ENCODE results near the gene ANKRD62.

Gene ANKRD62

GRCh38 chr18:12062974-12063373 lies 30.7 kb upstream of the ANKRD62 start:
- no peak overlapping the region for H3K4me2 ChIP-seq (ENCODE audit: low read length)

GRCh38 chr18:12064086-12064763 lies 29.4 kb upstream of the ANKRD62 start:
- no peaks in the 10 kb centered on the region for H4K20me1 ChIP-seq (ENCODE audit: insufficient read depth, low read length)
- H2AFZ ChIP-seq (ENCODE audit: low read length), result no peak overlapping the region
- no peaks in the 10 kb centered on the region for H3K79me2 ChIP-seq (ENCODE audit: insufficient read depth, low read length)
- no peaks in the 10 kb centered on the region for H3K9me2 ChIP-seq (ENCODE audit: low read depth, low read length)
- H3K4me3 ChIP-seq (ENCODE audit: low read depth, low read length, poor library complexity, severe bottlenecking), result no peak overlapping the region
- H3K4me1 ChIP-seq (ENCODE audit: insufficient read depth, low read length, severe bottlenecking), result no peaks in the 10 kb centered on the region
- H3F3A ChIP-seq (ENCODE audit: insufficient read depth, low read length), result no peaks in the 10 kb centered on the region
- no peaks in the 10 kb centered on the region for H3K36me3 ChIP-seq (ENCODE audit: insufficient read depth, low read length)
- no peak overlapping the region for H3K27ac ChIP-seq (ENCODE audit: low read depth, low read length, poor library complexity, severe bottlenecking)
- no peak overlapping the region for H3K9ac ChIP-seq (ENCODE audit: low read length)
- H3K9me3 ChIP-seq (ENCODE audit: low read length), result no peaks in the 10 kb centered on the region
- no peak for TF ChIP-seq CTCF (IDR thresholded peaks at IDR 0.05; ENCODE audit: low read length)
- no peak for TF ChIP-seq EZH2 (IDR thresholded peaks at IDR 0.05; ENCODE audit: borderline replicate concordance, low read length)
- H3K4me2 ChIP-seq (ENCODE audit: low read length), result no peak overlapping the region
- no peaks in the 10 kb centered on the region for H3K27me3 ChIP-seq (ENCODE audit: insufficient read depth, low read length)

More at GRCh38 chr18:12062974-12063373, 30.7 kb upstream of the ANKRD62 start:
- H3K4me1 ChIP-seq (ENCODE audit: insufficient read depth, low read length, severe bottlenecking), result no peaks in the 10 kb centered on the region
- no peaks in the 10 kb centered on the region for H3K9me3 ChIP-seq (ENCODE audit: low read length)
- H4K20me1 ChIP-seq (ENCODE audit: insufficient read depth, low read length), result no peaks in the 10 kb centered on the region
- no peak for TF ChIP-seq CTCF (IDR thresholded peaks at IDR 0.05; ENCODE audit: low read length)
- no peak for TF ChIP-seq EZH2 (IDR thresholded peaks at IDR 0.05; ENCODE audit: borderline replicate concordance, low read length)
- no peaks in the 10 kb centered on the region for H3K36me3 ChIP-seq (ENCODE audit: insufficient read depth, low read length)
- no peaks in the 10 kb centered on the region for H3K27me3 ChIP-seq (ENCODE audit: insufficient read depth, low read length)
- H3F3A ChIP-seq (ENCODE audit: insufficient read depth, low read length), result no peaks in the 10 kb centered on the region
- no peak overlapping the region for H3K9ac ChIP-seq (ENCODE audit: low read length)
- H3K9me2 ChIP-seq (ENCODE audit: low read depth, low read length), result no peaks in the 10 kb centered on the region
- H3K27ac ChIP-seq (ENCODE audit: low read depth, low read length, poor library complexity, severe bottlenecking), result no peak overlapping the region
- no peaks in the 10 kb centered on the region for H3K79me2 ChIP-seq (ENCODE audit: insufficient read depth, low read length)
- no peak overlapping the region for H3K4me3 ChIP-seq (ENCODE audit: low read depth, low read length, poor library complexity, severe bottlenecking)
- H2AFZ ChIP-seq (ENCODE audit: low read length), result no peak overlapping the region

- no peaks in the 10 kb centered on the region for H3K9me2 ChIP-seq (ENCODE audit: low read depth, low read length)
- no peak overlapping the region for H3K4me2 ChIP-seq (ENCODE audit: low read length)
- no peak overlapping the region for H3K27ac ChIP-seq (ENCODE audit: low read depth, low read length, poor library complexity, severe bottlenecking)
- H3K9ac ChIP-seq (ENCODE audit: low read length), result no peak overlapping the region
- H3K79me2 ChIP-seq (ENCODE audit: insufficient read depth, low read length), result no peaks in the 10 kb centered on the region
- TF ChIP-seq EZH2 (IDR thresholded peaks at IDR 0.05; ENCODE audit: borderline replicate concordance, low read length) (no peak), CTCF (IDR thresholded peaks at IDR 0.05; ENCODE audit: low read length) (no peak)
- no peaks in the 10 kb centered on the region for H3F3A ChIP-seq (ENCODE audit: insufficient read depth, low read length)
- H3K27me3 ChIP-seq (ENCODE audit: insufficient read depth, low read length), result no peaks in the 10 kb centered on the region
- H3K4me1 ChIP-seq (ENCODE audit: insufficient read depth, low read length, severe bottlenecking), result no peaks in the 10 kb centered on the region
- H3K9me3 ChIP-seq (ENCODE audit: low read length), result no peaks in the 10 kb centered on the region
- H3K4me3 ChIP-seq (ENCODE audit: low read depth, low read length, poor library complexity, severe bottlenecking), result no peak overlapping the region
- no peak overlapping the region for H2AFZ ChIP-seq (ENCODE audit: low read length)
- no peaks in the 10 kb centered on the region for H4K20me1 ChIP-seq (ENCODE audit: insufficient read depth, low read length)
- H3K36me3 ChIP-seq (ENCODE audit: insufficient read depth, low read length), result no peaks in the 10 kb centered on the region
Observed at GRCh38 chr18:12065397-12065796, 28.2 kb upstream of the ANKRD62 start.
